ENCODE results near the gene MTREX.

The MTREX gene

GRCh38 chr5:55324815-55325418, 17.1 kb downstream of the MTREX start:
- DNase-seq (ENCODE audit: low spot score), result peak; percentile 15

- DNase-seq (ENCODE audit: low spot score), result no peak
These were observed 17.8 kb downstream of the MTREX start for GRCh38 chr5:55325621-55326020.

DNA sequence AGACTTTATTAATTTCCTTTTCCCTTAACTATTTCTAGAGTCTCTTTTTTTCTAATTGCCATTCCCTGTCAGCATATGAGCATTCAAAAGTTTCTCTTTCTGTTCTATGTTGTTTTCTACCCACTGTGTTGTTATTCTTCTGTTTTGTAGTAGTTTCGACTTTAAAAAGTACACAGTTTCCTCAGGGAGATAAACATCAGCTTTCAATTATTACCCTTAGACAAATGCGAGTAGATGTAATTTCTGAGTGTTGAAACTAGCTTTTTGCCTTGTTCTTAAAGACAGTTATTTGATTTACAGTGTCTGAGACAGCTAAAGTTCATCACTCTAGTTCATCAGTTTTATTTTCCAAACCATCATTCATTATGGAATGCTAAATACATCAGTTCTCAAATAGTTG, 19.5 kb downstream of the MTREX start:
- DNase-seq (ENCODE audit: low spot score), result no peak

DNA sequence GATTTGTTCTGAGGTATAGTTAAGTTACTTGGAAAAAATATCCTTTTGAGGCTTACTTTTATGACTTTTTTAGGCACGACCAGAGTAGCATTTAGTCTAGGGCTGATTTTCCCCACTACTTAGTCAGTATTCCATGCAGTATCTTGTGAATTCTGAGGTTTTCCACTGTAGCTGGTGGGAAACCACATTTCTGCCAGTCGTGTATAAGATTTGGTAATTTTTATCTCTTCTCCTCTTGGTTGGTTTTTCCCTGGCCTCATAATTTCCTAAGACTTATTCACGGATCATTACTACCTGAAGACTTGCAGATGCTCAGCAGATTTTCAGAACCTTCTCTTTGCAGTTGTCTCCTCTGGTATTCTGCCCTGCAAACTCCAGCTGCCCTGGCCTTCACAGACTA, 23.5 kb downstream of the MTREX start:
- DNase-seq (ENCODE audit: low spot score), result no peak

DNA sequence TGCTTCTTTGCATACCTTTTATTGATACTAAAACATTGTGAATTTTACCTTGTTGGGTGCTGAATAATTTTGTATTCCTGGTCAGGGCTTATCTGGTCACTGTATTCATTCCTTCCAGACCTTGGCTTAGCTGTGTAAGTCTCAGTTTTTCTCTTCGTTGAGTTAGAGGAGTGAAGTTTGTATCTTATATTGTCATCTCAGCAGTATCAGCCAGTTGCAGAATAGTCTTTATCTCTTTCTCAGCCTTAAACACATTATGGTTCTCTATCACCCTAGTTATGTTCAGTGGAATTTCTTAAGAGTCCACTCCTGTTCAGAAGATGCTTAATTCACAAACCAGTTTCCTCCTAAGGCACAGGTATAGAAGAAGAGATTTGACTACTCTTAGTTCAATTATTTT, 25.2 kb downstream of the MTREX start:
- no peak for DNase-seq (ENCODE audit: low spot score)

DNA sequence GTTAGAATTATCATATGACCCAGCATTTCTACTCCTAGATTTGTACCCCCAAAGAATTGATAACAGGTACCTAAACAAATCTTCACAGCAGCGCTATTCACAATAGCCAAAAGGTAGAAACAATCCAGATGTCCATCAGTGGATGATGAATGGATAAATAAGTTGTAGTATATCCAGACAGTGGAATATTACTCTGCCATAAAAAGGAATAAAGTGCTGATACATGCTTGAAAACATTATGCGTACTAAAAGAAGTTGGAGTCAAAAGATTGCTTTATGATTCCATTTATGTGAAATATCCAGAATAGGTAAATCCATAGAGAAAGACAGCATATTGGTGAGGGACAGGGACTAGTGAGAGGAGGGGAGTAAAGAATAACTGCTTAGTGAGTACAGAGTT, 26.0 kb downstream of the MTREX start:
- no peak for DNase-seq (ENCODE audit: low spot score)

DNA sequence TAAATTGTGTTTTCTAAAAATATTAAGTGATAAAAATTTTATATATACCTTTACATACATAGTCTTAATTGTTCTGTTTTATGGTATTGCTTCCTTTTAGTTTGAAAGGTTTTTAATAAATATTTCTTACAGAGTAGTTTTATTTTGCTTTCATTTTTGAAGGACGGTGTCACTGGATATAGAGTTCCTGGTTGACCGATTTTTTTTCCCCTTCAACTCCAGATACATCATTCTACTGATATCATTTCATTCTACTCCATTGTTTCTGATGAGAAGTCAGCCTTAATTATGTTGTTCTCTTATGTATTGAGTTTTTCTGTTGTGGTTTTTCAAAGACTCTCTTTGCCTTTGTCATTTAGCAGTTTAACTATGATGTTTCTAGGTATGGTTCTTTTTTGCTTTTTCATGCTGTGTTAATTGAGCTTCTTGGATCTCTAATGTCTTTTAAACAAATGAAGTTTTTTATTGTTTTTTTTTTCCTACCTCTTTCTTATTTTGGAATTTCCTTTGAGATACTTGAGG, 30.4 kb downstream of the MTREX start:
- no peak for DNase-seq (ENCODE audit: low spot score)

- no peak for DNase-seq (ENCODE audit: low spot score)
These were observed 31.0 kb downstream of the MTREX start for GRCh38 chr5:55338810-55339243.

- DNase-seq (ENCODE audit: low spot score), result no peak
These were observed 35.3 kb downstream of the MTREX start for GRCh38 chr5:55343107-55343506.

DNA sequence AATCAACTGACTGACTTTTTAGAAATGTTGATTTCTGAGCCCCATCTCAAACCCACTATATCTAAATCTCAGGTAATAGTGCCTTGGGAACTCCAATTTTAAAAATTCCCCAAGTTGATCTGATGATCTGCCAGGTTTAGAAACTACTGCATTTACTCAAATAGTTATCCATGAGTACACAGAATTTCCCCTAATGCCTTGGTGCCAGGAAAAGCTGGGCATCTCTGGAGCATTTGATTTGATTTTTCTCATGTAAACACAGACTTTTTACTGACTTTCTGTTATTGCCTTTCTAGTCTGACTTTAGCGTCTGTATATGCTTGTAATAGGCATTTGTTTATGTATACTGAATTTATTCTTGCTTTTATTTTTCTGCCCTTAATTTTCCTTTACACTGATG, 35.8 kb downstream of the MTREX start:
- DNase-seq (ENCODE audit: low spot score), result no peak

- DNase-seq (ENCODE audit: low spot score), result peak; percentile 29
These were observed 36.7 kb downstream of the MTREX start for GRCh38 chr5:55344392-55344992.

DNA sequence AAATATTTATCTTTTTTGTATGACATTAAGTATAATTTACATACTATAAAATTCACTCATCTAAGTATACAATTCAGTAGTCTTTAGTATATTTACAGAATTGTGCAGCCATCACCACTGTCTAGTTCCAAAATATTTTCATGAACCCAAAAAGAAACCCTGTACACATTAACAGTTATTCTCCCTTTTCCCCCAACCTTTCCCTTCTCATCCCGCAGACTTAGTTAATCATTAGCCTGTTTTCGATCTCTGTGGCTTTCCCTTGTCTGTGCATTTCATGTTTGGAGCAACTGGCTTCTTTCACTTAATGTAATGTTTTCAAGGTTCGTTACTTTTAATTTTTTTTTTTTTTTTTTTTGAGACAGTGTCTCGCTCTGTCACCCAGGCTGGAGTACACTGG, 37.5 kb downstream of the MTREX start:
- DNase-seq (ENCODE audit: low spot score), result no peak

DNA sequence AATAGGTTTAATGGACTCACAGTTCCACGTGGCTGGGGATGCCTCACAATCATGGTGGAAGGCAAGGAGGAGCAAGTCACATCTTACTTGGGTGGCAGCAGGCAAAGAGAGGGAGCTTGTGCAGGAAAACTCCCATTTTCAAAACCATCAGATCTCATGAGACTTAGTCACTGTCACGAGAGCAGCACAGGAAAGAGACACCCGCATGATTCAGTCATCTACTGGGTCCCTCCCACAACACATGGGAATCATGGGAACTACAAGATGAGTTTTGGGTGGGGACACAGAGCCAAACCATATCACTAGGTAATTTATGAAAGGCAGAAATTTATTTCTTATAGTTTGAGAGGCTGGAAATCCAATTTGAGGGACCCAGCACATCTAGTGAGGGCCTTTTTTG, 40.0 kb downstream of the MTREX start:
- no peak for DNase-seq (ENCODE audit: low spot score)

GRCh38 chr5:55350754-55351153, 43.0 kb downstream of the MTREX start:
- no peak for DNase-seq (ENCODE audit: low spot score)

DNA sequence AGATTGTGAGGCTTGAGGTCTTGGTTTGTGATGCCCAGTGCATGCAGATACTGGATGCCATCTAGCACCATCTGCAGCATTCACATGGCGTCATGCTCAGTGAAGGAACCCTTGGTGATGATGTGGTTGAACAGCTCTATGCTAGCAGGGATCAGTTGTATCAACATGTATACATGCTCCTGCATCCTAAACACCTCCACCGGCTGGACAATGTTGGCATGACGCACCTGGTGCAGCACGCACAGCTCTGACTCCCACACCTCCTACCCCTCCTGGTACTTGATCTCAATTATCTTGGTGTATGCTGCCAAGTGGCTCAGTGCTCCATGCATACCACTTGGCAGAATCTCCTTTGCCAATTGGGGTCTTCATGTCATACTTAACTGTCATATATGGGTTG, 49.1 kb downstream of the MTREX start:
- no peak for DNase-seq (ENCODE audit: low spot score)

DNA sequence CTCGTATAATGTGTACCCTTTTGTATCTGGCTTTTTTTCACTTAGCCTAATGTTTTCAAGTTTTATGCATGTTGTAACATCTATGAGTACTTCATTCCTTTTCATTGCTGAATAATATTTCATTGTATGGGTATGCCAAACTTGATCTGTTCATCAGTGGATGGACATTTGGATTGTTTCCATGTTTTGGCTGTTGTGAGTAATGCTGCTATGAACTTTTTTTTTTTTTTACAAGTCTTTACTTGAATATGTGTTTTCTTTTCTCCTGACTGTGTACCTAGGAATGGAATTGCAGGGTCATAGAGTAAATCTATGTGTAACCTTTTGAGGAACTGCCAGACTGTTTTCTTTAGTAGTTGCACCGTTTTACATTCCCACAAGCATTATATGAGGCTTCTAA, 52.4 kb downstream of the MTREX start:
- no peak for DNase-seq (ENCODE audit: low spot score)

- peak; percentile 5 for DNase-seq (ENCODE audit: low spot score)
These were observed 56.1 kb downstream of the MTREX start for GRCh38 chr5:55363856-55364255.

DNA sequence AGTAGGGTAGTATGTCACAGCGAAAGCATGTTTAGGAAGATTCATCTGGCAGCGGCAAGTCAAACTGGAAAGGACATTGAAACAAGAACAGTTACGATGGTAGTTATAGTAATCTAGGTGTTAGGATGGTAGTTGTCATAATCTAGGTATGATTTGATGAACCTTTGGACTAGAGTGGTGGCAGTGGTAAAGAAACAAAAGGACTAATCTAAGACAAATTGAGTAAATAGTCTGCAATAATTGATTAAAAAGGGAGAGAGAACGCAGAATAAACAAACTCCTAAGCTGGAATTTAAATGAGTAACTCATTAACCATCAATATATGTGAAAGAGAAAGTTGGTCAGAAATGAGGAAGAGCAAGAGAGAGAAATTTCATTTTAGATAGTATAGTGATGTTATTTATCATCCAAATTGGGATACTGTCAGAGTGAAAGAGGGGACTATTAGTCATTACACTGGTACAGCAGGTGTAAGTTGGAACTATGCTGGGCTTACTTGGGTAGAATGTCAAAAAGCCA, 56.8 kb downstream of the MTREX start:
- no peak for DNase-seq (ENCODE audit: low spot score)

GRCh38 chr5:55370291-55370925, 62.6 kb downstream of the MTREX start:
- DNase-seq (ENCODE audit: low spot score), result no peak

DNA sequence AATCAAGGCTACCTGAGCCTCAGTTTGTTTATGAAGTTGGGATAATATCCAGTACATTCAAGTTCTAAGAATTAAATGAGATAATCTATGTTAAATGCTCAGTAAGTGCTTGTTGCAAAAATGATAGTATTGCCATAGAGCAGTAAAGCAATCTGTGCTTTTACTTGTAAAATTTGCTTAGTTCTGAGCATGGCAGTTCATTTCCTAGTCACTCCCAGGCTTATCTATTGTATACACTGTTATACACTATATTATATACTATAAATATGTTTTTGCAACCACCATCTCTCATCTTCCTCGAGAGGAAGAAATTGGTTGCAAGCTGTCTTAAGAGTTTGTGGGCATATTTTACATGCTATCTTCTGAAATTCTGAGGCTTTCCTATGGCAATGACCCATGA, 63.4 kb downstream of the MTREX start:
- DNase-seq (ENCODE audit: low spot score), result no peak

GRCh38 chr5:55372130-55372925, 64.5 kb downstream of the MTREX start:
- DNase-seq (ENCODE audit: low spot score), result no peak

- no peak for DNase-seq (ENCODE audit: low spot score)
These were observed 70.0 kb downstream of the MTREX start for GRCh38 chr5:55377810-55378209.

DNA sequence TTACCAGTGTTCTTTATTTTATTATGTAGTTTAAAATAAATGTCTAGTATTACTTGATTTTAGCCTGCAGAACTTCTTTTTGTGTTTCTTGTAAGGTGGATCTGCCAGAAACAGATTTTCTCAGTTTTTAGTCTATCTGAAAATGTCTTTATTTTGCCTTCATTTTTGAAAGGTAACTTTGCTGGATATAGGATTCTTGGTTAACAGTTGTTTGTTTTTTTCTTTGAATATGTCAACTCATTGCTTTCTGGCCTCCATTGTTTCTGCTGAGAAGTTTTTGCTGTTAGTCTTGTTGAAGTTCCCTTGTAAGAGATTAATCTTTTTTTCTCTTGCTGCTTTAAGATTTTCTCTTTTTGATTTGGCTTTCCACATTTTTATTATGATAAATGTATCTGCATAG, 75.5 kb downstream of the MTREX start:
- DNase-seq (ENCODE audit: low spot score), result no peak
